Activated gamma-delta T cell (primary cell): ENCODE results near the gene NEUROD2.

Experiments
- DNase-seq: peaks from one replicate; lab custom pipeline; 2025; lab: John Stamatoyannopoulos, UW

Gene NEUROD2

GRCh38 chr17:39618956-39619785, 11.5 kb upstream of the NEUROD2 start:
- DNase-seq: no peak

DNA sequence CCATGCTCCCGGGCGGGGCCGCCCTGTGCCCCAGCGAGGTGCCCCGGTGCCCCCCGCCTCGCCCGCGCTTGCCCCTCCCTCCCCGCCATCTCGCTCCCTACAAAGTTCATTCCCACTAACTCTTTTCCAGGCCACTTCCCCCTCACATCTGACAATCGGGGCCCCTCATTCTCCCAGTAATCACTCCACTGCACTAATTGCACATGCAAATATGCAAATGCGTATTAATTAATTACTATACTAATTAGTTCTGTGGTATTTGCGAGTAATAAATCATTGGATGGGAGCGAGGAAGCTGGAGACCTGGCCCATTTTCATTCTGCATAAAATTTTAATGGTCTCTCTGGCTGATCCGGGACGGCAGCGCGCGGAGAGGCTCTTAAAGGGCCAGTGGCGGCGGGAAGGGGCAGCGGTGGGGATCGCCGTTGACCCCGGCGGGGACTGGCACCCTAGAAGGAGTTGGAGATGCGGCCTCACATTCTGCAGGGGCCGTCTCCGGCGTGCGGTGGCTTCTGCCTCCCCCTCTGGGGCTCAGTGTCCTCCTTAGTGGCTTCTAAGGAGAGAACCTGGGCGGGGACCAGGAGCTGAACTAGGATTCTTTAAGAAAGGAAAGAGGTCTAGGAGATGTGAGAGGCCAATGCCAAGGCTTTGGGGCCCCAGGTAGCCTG, 10.7 kb upstream of the NEUROD2 start:
- no peak for DNase-seq

- DNase-seq: peak; percentile 30
Observed at GRCh38 chr17:39617446-39618245, 9.9 kb upstream of the NEUROD2 start.

GRCh38 chr17:39617100-39617445, 9.4 kb upstream of the NEUROD2 start:
- no peak for DNase-seq

- DNase-seq: no peak
Observed at GRCh38 chr17:39615434-39615833, 7.7 kb upstream of the NEUROD2 start.

DNA sequence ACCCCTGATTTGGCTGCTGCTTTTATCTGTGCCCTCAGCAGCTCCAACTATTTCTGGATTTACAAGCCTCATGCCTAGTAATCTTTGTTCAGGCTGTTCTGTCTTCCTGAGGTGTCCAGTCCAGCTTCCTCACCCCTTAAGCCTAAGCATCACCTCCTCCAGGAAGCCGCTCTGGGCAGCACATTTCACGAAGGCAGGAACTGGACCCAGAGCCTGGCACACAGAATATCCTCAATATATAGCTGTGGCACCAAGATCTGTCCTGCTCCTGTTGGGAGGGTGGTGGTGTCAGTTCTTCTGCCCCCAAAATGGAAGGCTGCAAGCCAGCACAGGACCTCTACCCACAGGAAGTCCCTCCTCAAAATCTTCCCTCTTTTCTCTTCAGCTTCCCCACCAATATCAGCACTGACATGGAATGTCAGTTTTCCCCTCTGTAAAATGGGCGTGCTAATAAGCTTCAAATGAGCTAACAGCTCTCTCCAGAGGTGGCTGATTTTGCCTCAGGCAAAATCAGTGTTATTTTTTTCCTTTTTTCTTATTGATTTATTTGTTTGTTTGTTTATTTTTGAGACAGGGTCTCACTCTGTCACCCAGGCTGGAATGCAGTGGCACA, 6.9 kb upstream of the NEUROD2 start:
- no peak for DNase-seq

GRCh38 chr17:39612935-39613464, 5.3 kb upstream of the NEUROD2 start:
- no peak for DNase-seq

DNA sequence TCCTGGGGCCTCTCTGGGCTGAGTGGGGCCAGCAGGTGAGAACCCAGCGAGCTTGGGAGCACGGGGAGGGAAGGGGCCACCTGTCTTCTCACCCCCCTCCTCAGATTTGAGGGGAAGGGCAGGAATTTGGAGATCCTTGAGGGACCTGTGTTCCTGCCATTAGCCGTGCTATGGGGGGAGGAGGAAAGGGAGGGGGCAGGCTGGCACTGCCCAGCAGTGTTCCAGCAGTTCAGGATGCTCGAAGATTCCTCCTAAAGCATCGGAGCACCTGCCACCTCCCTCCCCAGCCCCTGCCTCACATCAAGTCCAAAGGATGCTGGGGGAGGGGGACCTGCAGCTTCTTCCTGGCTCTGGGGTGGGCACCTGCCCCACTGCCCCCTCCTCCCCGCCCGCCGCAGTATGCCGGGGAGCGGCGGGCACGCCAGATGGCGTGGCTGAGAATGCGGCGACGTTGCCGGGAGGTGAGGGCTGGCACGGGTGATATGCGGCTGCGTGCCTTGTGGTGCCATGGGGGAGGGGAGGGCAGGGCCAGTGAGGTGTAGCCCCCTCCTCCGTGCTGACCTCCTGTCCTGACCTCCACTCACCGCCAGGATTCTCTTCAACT, 4.7 kb upstream of the NEUROD2 start:
- DNase-seq: no peak

DNA sequence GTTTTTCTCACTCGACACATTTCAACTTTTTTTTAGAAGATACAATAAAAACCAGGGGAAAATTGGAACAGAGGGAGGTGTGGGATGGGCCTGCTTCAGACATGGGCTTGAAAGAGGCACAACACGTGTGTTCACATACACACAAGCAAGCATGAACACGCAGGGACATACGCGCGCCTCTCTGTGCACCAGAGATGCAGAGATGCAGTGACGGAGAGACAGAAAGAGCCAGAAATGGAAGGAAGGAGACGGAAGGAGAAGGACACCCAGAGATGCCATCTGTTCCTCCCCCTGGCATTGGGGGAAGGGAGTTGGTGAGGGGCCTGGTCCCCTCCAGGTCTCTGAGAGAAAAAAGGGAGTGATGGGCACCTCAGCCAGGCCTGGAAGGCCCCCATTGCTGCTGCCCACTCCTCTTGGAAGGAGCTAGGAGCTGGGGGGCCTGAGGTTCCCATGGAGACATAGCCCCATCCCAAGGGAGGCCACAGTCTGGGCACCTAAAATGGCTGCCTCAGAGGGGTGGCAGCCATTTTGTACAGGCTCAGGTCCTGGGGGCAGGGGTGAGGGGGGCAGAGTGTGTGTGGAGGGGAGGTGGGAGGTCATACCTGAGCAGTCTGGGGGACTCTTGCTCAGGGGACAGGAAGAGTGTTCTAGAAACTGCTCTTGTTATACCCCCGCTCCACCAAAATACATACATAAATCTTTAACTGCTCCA, 3.8 kb upstream of the NEUROD2 start:
- DNase-seq: no peak

GRCh38 chr17:39609416-39610025, 1.8 kb upstream of the NEUROD2 start:
- no peak for DNase-seq

DNA sequence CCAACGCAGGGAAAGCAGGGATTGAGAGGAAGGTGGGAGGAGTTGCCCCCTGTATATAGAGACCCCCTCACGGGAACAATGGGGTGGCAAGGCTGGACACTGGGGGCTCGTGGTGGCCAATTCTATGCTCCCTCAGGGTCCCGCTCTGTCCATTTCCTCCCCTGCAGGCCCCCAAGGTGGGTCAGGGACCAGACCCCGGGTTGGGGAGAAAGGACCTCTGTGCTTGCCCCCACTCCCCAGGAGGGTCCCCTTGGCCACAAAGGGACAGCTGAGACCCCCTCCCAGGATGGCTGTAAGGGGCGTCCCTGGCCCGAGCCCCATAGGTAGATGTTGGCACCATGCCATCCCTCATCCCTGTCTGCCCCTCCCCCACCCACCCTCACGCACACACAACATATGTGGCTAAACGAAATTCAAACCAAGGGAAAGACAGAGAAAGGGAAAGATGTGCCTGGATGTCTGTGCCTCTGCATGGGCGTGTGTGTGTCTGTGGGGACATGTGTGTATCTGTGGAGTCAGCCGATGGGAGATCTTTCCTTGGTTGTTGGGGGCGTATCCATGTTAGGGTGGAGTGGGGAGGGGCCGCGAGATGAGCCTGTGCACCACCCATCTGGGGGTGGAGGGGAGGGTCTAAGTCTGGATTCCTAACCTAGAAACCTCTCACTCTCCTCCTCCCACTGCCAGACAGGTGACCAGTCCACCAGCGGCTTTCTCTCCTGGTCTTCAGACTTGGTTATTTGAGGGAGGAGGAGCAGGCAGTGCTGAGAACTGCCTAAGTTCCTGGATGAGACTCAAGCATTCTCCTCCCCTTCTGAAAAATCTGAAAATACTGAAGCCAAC, 642 bp upstream of the NEUROD2 start:
- DNase-seq: no peak

DNA sequence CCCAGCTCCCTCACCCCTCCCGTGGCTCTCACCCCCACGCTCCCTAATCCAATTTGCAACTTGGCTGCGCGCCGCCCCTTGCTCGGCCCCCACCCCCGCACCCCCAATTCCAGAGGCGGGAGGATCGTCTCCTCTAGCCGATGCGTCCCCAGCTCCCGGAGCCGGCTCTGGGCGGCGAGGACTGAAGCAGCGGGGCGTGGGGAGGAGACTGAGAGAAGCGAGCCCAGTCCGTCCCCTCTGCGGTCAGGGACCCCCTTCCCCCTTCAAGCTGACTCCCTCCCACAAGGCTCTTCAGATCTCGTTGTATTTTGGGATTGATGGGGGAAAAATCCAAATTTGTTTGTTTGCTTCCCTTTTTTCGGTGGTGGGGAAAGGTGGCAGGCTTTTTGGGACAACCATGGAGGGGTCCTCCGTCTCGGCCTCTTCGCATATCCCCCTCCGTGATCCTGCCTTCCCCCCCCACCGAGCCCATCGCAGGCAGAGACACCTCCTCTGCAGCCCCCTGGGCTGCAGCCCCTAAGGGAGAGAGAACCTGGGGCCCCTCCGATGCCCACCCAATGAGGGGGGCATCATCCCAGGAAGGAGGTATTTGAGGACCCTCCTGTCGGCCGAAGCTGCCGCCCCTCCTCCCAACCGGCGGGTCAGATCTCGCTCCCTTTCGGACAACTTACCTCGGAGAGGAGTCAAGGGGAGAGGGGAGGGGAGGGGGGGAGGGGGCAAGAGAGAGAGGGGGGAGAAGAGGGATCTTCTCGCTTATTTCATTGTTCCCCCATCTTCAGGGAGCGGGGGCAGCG, 466 bp downstream of the NEUROD2 start:
- DNase-seq: no peak

- DNase-seq: no peak
Observed at GRCh38 chr17:39606434-39607056, 1.2 kb downstream of the NEUROD2 start.

- no peak for DNase-seq
Observed at GRCh38 chr17:39605492-39606433, 2.0 kb downstream of the NEUROD2 start.

DNA sequence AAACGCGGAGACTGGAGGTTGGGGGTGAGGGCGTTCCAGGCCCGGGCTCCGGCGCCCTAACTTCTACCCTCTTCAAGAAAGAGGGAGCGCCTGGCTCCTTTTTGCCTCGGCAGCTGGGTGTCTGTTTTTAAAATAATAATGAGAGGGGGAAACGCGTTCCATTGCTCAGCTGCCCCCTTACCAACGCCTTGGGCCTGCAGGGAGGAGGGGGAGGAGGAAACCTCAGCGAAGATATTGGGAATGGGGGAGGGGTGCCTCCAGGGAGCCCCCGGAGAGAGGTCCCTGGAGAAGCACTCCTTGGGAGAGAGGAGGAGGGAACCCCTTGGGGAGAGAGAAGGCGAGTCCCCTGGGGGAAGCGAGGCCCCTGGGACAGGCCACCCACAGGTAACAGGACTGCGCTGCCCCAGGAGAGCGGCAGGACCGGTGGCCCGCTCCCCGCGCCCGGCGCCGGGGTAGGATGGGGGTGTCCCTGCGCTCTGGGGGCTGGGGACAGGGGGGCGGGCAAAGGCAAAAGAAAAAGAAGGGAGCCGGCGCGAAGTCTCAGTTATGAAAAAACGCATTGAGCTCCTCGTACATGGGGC, 2.7 kb downstream of the NEUROD2 start:
- no peak for DNase-seq

GRCh38 chr17:39603304-39604016, 4.3 kb downstream of the NEUROD2 start:
- DNase-seq: no peak
